ENCODE measurements around the gene KLF16. TPM values are rescaled to one million over a fixed set of nuclear protein-coding genes. Genes with fewer than 3 reads are reported as not detected.

Gene KLF16
- total RNA-seq, 1 donor from 2014 or later: 13.2 TPM

DNA sequence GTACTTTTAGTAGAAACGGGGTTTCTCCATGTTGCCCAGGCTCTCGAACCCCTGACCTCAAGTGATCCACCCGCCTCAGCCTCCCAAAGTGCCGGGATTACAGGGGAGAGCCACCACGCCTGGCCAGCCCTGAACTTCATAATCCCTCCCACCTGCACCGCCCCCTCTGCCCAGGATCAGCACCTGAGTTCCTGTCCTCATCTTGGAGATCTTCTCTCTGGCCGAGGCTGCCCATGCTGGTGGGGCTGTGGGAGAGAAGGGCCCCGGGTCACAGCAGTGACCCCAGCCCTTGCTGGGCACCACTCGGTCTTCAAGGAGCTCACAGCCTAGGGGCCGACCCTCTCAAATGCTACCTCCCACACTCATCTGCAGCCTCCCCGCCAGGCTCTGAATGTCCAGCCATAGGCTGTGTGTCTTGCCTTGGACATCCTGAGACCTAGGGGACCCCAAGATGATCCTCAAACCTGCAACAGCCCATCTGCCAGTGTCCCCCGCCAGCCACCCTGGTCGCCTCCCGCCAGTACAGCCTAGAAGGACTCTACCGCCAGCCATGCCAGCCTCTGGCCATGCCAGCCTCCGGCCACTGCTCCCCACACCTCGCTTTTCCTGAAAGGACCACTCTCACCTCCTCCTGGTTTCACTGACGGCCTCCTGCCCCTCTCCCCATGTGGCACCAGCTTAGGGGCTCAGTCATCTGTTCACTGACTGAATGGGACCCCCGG lies 52.8 kb downstream of the KLF16 start:
- H3K27me3 Mint-ChIP-seq: peaks cover 11% of the 10 kb centered on the region
- peaks cover 8% of the 10 kb centered on the region for H3K4me1 Mint-ChIP-seq (ENCODE audit: low read depth)
- H3K4me3 Mint-ChIP-seq (ENCODE audit: low read depth): no peak overlapping the region
- H3K27ac Mint-ChIP-seq: no peak overlapping the region
- TF ChIP-seq, protein P1, sequence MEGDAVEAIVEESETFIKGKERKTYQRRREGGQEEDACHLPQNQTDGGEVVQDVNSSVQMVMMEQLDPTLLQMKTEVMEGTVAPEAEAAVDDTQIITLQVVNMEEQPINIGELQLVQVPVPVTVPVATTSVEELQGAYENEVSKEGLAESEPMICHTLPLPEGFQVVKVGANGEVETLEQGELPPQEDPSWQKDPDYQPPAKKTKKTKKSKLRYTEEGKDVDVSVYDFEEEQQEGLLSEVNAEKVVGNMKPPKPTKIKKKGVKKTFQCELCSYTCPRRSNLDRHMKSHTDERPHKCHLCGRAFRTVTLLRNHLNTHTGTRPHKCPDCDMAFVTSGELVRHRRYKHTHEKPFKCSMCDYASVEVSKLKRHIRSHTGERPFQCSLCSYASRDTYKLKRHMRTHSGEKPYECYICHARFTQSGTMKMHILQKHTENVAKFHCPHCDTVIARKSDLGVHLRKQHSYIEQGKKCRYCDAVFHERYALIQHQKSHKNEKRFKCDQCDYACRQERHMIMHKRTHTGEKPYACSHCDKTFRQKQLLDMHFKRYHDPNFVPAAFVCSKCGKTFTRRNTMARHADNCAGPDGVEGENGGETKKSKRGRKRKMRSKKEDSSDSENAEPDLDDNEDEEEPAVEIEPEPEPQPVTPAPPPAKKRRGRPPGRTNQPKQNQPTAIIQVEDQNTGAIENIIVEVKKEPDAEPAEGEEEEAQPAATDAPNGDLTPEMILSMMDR (IDR thresholded peaks at IDR 0.05; ENCODE audit: unreplicated experiment): no peak
- DNase-seq (ENCODE audit: low spot score, unreplicated experiment): no peak
- no peaks in the 10 kb centered on the region for H3K9me3 Mint-ChIP-seq (ENCODE audit: low read depth)
- H3K36me3 Mint-ChIP-seq (ENCODE audit: insufficient read depth): peaks cover 2% of the 10 kb centered on the region

DNA sequence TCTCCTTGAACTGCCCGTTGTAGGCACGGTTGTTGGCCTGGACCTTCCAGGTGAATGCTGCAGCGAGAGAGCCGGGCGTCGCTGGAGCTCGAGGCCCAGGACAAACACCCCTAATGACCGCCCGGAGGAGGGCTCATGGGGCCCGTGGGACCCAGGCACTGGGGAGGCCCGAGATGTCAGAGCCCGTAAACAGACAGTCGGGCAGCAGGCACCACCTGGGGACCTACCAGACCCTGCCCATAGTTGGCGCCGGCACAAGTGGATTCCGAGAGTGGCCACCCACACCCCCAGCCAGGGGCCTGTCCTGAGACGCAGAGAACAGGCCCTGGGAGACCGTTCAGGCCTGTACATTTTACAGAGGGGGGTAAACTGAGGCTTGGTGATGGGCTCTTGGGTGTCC lies 53.7 kb downstream of the KLF16 start:
- H3K9me3 Mint-ChIP-seq (ENCODE audit: low read depth): no peaks in the 10 kb centered on the region
- peaks cover 11% of the 10 kb centered on the region for H3K27me3 Mint-ChIP-seq

DNA sequence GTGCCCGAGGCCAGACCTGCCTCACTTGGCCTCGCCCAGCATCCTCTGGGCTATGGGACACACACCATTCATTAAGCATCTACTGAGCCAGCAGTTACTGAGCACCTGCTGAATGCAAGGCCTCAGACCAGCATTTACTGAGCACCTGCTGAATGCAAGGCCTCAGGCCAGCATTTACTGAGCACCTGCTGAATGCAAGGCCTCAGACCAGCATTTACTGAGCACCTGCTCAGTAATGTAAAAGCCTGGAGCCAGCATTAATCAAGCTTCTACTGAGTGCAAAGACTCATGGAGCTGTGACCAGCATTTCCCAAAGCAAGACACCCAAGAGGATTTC lies 55.0 kb downstream of the KLF16 start:
- Mint-ChIP-seq H3K4me1 (ENCODE audit: low read depth) (peaks cover 8% of the 10 kb centered on the region), H3K27me3 (peaks cover 11% of the 10 kb centered on the region), H3K9me3 (ENCODE audit: low read depth) (no peaks in the 10 kb centered on the region), H3K36me3 (ENCODE audit: insufficient read depth) (no peaks in the 10 kb centered on the region), H3K27ac (no peak overlapping the region), H3K4me3 (ENCODE audit: low read depth) (no peak overlapping the region)
- TF ChIP-seq, protein P1 (IDR thresholded peaks at IDR 0.05; ENCODE audit: unreplicated experiment): no peak
- DNase-seq (ENCODE audit: low spot score, unreplicated experiment): no peak

More for the DNA sequence above, 53.7 kb downstream of the KLF16 start:
- Mint-ChIP-seq H3K4me1 (ENCODE audit: low read depth) (peaks cover 8% of the 10 kb centered on the region), H3K27ac (no peak overlapping the region), H3K36me3 (ENCODE audit: insufficient read depth) (no peaks in the 10 kb centered on the region), H3K4me3 (ENCODE audit: low read depth) (no peak overlapping the region)
- TF ChIP-seq, protein P1 (IDR thresholded peaks at IDR 0.05; ENCODE audit: unreplicated experiment): no peak
- no peak for DNase-seq (ENCODE audit: low spot score, unreplicated experiment)

DNA sequence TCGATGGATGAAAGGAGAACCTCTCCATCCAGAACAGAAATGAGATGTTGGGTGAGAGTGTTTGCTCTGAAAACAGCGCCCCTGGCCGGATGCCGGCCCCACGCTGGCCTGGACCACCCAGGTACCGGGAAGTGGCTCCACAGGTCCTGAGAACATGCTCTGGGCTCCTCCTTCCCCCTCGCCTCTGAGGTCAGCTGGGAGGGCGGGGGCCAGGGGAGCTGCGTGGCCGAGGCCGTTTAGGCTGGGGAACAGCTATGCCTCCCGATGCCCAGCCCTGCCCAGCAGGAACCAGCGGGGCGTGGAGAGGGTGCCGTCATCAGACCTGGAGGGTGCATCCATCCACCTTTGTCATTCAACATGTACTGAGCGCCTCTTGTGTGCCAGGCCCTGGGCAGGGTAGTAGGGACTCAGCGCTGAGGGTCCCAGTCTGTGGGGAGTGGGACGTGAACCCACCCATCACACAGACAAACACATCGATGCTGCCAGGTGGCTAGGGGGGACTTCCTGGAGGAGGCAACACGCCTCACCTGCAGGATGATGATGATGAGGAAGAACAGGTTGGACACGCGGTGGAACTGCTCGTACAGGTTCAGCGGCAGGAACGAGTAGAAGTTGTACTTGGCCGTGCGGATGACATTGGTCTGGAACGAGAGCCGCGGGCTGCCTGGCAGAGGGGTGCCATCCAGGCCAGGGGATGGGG lies 55.5 kb downstream of the KLF16 start:
- H3K27ac Mint-ChIP-seq: no peak overlapping the region
- no peak for DNase-seq (ENCODE audit: low spot score, unreplicated experiment)
- no peaks in the 10 kb centered on the region for H3K9me3 Mint-ChIP-seq (ENCODE audit: low read depth)
- H3K4me1 Mint-ChIP-seq (ENCODE audit: low read depth): peaks cover 5% of the 10 kb centered on the region
- peaks cover 12% of the 10 kb centered on the region for H3K27me3 Mint-ChIP-seq
- no peaks in the 10 kb centered on the region for H3K36me3 Mint-ChIP-seq (ENCODE audit: insufficient read depth)
- no peak overlapping the region for H3K4me3 Mint-ChIP-seq (ENCODE audit: low read depth)
- TF ChIP-seq, protein P1 (IDR thresholded peaks at IDR 0.05; ENCODE audit: unreplicated experiment): no peak

DNA sequence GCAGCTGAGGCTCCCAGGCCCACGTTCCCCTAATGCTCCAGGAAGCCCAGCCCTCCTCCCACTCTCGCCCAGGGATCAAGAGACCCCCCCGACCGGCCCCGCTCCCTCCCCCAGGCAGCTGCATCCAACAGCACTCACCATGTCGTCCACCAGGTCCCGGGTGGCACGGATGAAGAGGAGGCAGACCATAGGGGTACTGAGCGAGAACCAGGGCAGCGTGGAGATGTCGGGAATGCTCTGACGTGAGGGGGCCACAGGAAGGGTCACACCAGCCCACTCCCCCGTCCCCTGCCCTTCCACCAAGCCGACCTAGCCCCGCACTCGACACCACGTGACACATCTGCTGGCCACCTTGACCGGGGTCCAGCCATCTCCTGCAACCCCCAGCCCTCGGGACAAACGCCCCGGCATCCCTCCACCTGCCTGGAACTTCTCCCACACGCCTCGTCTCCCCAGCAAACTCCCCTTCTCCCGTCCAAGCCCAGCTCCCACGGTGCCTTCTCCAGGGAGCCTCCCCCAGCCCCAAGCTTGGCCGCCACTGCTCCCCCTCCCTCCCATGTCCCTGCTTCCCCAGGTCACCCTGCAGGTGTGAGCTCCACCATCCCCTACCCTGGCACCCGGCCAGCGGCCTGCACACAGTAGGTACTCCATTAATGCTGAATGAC lies 56.2 kb downstream of the KLF16 start:
- Mint-ChIP-seq H3K4me1 (ENCODE audit: low read depth) (no peaks in the 10 kb centered on the region), H3K4me3 (ENCODE audit: low read depth) (no peak overlapping the region), H3K36me3 (ENCODE audit: insufficient read depth) (no peaks in the 10 kb centered on the region), H3K27ac (no peak overlapping the region), H3K9me3 (ENCODE audit: low read depth) (no peaks in the 10 kb centered on the region), H3K27me3 (peaks cover 15% of the 10 kb centered on the region)
- TF ChIP-seq, protein P1 (IDR thresholded peaks at IDR 0.05; ENCODE audit: unreplicated experiment): no peak
- no peak for DNase-seq (ENCODE audit: low spot score, unreplicated experiment)

Measured in progenitor cell of endocrine pancreas (in vitro differentiated cells).